Thoracic aorta (tissue), 2 donors: ENCODE results near the gene PTRH1. TPM values are rescaled to one million over a fixed set of nuclear protein-coding genes. Genes with fewer than 3 reads are reported as not detected.

Experiments used
- ATAC-seq: fragments of 150-250 bp; one replicate; pipeline ENCODE4 v1.8.0; 2017; ENCODE audit warnings: low read depth; ENCODE audit not compliant: insufficient number of reproducible peaks, low FRiP score
- DNase-seq: peaks from one replicate; pipeline ENCODE4 v3.0.0-alpha.2; 2020; ENCODE audit warnings: low spot score
- H3K27ac ChIP-seq, 2 donors: fragments of 200-600 bp; sonication (generic); 1 replicate in 1 of 2; 2 replicates in 1 of 2; pipeline ENCODE4 v1.5.1; 2016; ENCODE audit warnings: mild to moderate bottlenecking in 2 of 2, moderate library complexity in 2 of 2
- H3K27me3 ChIP-seq: fragments of 200-600 bp; sonication (generic); replicated peaks from 2 replicates; pipeline ENCODE4 v1.6.0; 2016; ENCODE audit warnings: mild to moderate bottlenecking; ENCODE audit not compliant: insufficient read depth
- H3K36me3 ChIP-seq: fragments of 200-600 bp; sonication (generic); one replicate; pipeline ENCODE4 v1.5.1; 2016
- H3K4me1 ChIP-seq, 2 donors: fragments of 200-600 bp; sonication (generic); 1 replicate in 1 of 2; 2 replicates in 1 of 2; pipeline versions ENCODE4 v1.5.1 to v1.6.0; 2016; ENCODE audit warnings: low read depth in 2 of 2, mild to moderate bottlenecking in 1 of 2; ENCODE audit not compliant: control insufficient read depth in 1 of 2
- H3K4me3 ChIP-seq: fragments of 200-600 bp; sonication (generic); 2 replicates; pipeline ENCODE4 v1.5.1; 2016; ENCODE audit warnings: mild to moderate bottlenecking
- H3K9me3 ChIP-seq: fragments of 200-600 bp; sonication (generic); 2 replicates; pipeline ENCODE4 v1.5.1; 2016
- total RNA-seq, 2 donors: library from RNA; depleted of rRNA; stranded (reverse); fragments of >200 nt; gene quantifications; one replicate each; pipeline versions ENCODE4 v1.1.0 to v1.2.3, GENCODE V29; 2016
- TF ChIP-seq, protein P1 (sequence below): fragments of 200-600 bp; sonication (generic); IDR thresholded peaks from one replicate; pipeline ENCODE4 v1.5.1; 2019; ENCODE audit warnings: antibody characterized with exemption

PTRH1 gene
- total RNA-seq, 2 donors from 2014 or later: 9.3 to 25.9 TPM

DNA sequence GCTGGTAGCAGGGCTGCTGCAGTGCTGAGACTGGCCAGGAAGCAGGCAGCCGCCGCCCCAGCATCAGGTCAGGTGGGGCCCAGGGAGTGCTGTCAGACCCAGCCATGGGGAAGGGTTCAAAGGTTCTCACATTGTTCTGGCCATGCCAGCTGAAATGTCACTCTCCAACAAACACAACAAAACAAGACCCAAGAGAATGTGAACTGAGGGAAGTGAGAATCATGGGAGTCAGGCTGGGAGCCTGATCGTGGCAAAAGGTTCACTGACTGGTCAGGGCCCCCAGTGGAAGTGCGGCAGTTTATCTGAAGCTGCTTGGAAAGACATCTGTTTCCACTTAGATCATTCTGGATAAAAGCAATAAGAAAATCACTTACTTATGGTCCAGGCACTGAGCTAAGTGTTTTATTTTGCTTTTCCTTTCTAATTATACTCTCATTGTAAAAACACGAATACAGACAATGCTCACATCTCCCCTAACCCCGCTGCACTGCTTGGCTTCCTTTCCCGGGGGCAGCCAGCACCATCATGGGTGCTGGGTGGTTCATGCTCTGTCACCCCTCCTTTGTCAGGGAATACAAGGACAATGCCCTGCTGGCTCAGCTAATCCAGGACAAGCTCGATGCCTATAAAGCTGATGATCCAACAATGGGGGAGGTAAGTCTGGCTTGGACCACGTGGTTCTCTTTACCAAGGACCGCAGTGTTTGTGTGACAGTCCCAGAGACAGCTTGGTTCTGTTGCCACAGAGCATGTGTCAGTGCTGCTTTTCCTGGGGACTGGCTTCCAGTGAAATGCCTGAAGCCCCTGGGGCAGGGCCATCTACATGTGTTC lies 50.6 kb downstream of the PTRH1 start:
- Histone ChIP-seq H3K36me3 (peaks cover 7% of the 10 kb centered on the region), H3K27me3 (no peaks in the 10 kb centered on the region), H3K4me1 (no peaks in the 10 kb centered on the region), H3K9me3 (no peaks in the 10 kb centered on the region), H3K4me3 (no peak overlapping the region), H3K27ac (no peak overlapping the region)
- TF ChIP-seq, protein P1, sequence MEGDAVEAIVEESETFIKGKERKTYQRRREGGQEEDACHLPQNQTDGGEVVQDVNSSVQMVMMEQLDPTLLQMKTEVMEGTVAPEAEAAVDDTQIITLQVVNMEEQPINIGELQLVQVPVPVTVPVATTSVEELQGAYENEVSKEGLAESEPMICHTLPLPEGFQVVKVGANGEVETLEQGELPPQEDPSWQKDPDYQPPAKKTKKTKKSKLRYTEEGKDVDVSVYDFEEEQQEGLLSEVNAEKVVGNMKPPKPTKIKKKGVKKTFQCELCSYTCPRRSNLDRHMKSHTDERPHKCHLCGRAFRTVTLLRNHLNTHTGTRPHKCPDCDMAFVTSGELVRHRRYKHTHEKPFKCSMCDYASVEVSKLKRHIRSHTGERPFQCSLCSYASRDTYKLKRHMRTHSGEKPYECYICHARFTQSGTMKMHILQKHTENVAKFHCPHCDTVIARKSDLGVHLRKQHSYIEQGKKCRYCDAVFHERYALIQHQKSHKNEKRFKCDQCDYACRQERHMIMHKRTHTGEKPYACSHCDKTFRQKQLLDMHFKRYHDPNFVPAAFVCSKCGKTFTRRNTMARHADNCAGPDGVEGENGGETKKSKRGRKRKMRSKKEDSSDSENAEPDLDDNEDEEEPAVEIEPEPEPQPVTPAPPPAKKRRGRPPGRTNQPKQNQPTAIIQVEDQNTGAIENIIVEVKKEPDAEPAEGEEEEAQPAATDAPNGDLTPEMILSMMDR: no peak
- ATAC-seq (no peak), DNase-seq (no peak)

DNA sequence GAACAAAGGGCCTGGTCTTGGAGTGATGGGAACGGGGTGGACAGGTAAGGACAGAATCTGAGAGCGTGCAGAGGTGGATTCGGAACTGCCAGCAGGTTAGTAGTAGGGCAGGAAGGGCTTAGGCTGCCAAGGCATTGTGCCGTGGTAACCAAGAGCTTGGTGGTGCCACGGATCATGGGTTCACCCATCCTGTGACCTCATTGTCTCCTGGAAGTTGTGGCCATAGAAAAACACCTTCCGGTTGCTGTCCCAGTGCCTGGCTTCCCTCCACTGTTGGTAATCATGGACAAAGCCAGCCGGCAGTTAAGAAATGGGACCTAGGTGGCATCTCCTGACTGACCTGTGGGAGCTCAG lies 51.2 kb downstream of the PTRH1 start:
- Histone ChIP-seq H3K27me3 (no peaks in the 10 kb centered on the region), H3K27ac (no peak overlapping the region), H3K4me3 (no peak overlapping the region), H3K4me1 (no peaks in the 10 kb centered on the region), H3K9me3 (no peaks in the 10 kb centered on the region), H3K36me3 (peaks cover 7% of the 10 kb centered on the region)
- DNase-seq (no peak), ATAC-seq (no peak)
- TF ChIP-seq, protein P1: no peak

Other genes with a start within 250 kb of the PTRH1 start
- gene STXBP1, start 103.4 kb downstream of the PTRH1 start, total RNA-seq: 10 to 100 TPM; 66.2 to 87.3 TPM
- gene CFAP157, start 8.7 kb downstream of the PTRH1 start, total RNA-seq: under 1 TPM; 0.27 to 0.28 TPM
- under 1 TPM; 0.14 to 0.27 TPM for gene TTC16, start 416 bp upstream of the PTRH1 start, total RNA-seq
- gene TOR2A, start 19.6 kb upstream of the PTRH1 start, total RNA-seq: 10 to 100 TPM; 14.5 to 16.9 TPM
- gene SH2D3C, start 63.0 kb upstream of the PTRH1 start, total RNA-seq: 10 to 100 TPM in 1 of 2 donors, 1 to 10 TPM in 1; 5.3 to 13.1 TPM
- gene CDK9, start 70.4 kb upstream of the PTRH1 start, total RNA-seq: 100 to 1,000 TPM; 104 to 111 TPM
- 100 to 1,000 TPM; 119 to 136 TPM for gene FPGS, start 87.2 kb upstream of the PTRH1 start, total RNA-seq
- gene ENG, start 139.0 kb upstream of the PTRH1 start, total RNA-seq: 100 to 1,000 TPM; 239 to 268 TPM
- gene AK1, start 162.0 kb upstream of the PTRH1 start, total RNA-seq: 10 to 100 TPM; 35.1 to 77.7 TPM
- 100 to 1,000 TPM; 140 to 221 TPM for gene ST6GALNAC6, start 183.9 kb upstream of the PTRH1 start, total RNA-seq
- 10 to 100 TPM; 45.0 to 61.2 TPM for gene ST6GALNAC4, start 201.4 kb upstream of the PTRH1 start, total RNA-seq
- gene PIP5KL1, start 215.1 kb upstream of the PTRH1 start, total RNA-seq: 1 to 10 TPM; 6.0 to 8.8 TPM
- 10 to 100 TPM; 18.8 to 26.0 TPM for gene DPM2, start 222.2 kb upstream of the PTRH1 start, total RNA-seq